ENCODE measurements around the gene SMAD9.

SMAD9 gene

GRCh38 chr13:36919833-36920615 is at the start of gene SMAD9:
Gene SMAD9, minus strand, starts transcription at chr13:36920238. Its CDS starts 40,549 bp downstream, at chr13:36879689.
- DNase-seq, result no peak

DNA sequence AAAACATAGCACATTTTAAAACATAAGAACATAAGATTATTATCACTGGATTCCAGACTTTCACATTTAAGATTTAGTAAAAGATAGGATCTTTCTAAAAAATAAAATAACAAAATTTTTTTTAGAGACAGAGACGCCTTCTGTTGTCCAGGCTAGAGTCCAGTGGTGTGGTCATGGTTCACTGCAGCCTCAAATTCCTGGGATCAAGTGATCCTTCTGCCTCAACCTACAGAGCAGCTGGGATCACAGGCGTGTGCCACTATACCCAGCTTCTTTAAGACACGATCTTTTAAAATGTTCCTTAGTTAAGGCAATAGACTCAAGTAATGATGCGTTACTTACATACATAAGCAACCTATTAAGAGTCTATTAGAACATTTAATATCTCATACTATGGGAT is 46.4 kb upstream of the SMAD9 start:
- no peak for DNase-seq

DNA sequence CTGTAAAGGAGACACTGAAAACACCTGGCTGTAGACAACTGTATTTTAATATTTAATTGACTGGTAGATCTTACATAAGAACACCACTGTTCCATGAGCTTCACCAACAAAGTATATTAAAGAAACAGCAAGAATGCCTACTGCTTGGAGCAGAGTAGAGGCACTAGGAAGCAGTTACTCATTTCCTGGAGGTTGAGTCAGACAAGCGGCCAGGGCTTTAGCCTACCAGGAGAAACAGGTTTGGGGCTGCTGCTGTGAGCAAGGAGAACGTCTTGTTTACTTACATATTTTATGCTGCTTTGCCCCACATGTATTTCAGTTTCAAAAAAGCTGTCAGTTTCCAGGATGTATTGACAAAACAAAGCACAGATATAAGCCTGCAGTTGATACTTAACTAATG is 45.7 kb upstream of the SMAD9 start:
- DNase-seq, result no peak

- no peak for DNase-seq
These were observed 39.5 kb upstream of the SMAD9 start for GRCh38 chr13:36959456-36960116.

DNA sequence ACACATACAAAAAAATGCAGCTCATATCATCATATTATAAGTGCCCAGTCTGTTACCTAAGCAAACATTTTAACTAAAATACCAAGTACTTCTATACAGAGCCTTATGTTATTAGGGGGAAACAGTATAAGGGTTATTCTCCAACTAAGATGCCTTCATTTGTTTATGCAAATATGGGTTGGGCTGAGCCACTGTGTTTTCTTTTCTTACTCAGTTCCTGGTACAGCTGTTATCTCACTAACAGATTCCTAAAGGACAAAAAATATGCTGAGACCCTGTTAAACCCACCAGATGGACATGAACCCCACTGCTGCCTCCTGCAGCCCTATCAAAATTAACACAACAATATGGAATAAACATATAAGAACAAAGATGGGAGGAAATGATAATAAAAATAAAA is 34.5 kb upstream of the SMAD9 start:
- no peak for DNase-seq

GRCh38 chr13:36950920-36951319 is 30.9 kb upstream of the SMAD9 start:
- DNase-seq, result no peak

- DNase-seq, result no peak
These were observed 30.3 kb upstream of the SMAD9 start for GRCh38 chr13:36950330-36950729.

GRCh38 chr13:36945078-36945477 is 25.0 kb upstream of the SMAD9 start:
- DNase-seq, result no peak

DNA sequence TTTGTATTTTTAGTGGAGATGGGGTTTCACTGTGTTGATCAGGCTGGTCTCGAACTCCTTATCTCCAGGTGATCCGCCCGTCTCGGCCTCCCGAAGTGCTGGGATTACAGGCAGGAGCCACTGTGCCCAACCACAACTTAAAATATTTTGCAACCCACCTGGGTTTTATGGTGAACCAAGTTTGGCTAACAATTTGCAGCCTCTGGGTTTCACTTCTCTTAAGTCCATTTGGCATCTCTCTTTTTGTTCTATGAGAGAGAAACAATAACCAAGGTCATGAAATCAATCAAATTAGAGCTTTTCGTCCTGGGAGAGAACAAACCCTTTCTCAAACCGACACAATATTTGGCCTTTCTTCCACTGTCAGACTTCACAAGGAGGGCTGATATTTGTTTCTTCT is 5.6 kb upstream of the SMAD9 start:
- DNase-seq, result no peak

DNA sequence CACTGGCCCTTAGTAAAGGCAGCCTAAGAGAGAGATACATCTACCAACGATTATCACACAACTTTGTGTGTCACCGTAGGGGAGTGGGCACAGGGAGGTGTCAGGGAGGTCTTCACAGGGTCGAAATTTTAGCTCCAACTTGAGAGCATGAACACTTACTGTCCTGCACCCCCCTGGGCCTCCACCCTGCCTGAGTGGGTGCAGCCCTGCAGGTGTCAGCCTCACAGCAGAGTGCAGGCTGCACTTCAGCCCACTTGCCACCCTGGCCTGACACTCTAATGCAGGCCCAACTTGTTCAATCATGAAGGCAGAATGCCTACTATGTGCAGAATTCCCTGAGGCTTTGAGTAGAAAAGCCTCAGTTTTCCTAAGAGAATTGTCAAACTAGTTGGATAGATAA is 4.0 kb upstream of the SMAD9 start:
- no peak for DNase-seq

DNA sequence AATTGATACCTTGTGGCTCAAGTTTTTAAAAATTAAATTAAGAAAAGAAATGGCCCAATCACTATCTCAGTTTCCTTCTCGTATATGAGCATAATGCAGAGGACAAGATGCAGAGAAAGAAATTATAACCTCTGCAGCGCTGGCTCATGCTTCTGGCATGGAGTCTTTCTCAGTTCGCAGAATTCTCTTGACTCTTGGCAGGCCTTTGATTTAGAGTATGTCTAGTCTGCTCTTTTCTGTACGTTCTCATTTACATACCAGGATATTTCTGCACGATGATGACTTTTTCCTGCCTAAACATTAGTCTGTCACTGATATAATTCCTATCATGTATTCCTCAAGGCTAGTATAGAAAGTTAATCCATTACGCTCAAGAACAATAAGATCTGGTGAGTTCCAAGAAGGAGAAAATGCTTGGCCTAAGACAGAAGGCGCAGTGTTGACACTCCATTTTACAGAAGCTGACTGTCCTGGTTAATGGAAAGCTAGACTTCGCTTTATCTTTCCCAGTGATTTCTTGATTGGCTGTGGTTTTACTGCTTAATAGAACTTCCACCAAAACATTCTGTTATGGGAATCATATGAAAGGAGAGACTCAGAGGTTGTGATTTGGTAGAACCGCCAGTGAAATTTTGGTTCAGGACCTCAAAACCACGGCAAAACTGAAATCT is 1.7 kb upstream of the SMAD9 start:
- no peak for DNase-seq

DNA sequence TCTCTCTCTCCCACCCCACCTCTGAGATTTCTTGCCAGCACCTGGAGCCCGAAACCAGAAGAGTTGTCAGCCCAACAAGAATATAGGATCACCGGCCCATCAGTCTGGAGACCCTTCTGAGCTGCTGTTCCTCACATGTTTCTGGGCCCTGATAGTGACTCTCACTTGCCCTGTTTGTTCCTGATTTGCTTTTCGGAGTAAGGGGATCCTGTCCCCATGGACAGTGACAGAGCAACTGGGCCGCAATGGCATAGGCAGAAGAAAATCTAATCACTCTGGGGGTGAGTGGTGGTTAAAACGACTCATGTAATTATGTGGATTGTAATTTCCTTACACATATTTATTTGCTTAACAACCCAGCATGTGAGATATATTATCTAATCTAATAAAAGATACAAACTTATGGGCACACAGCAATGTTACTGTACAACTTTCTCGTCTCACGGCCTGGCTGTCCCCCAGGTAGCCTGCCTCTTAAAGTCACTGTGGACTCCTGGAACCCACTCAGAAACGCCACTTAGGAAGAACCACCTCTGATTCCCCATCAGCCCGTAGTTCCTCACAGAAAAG is 663 bp upstream of the SMAD9 start:
- no peak for DNase-seq

DNA sequence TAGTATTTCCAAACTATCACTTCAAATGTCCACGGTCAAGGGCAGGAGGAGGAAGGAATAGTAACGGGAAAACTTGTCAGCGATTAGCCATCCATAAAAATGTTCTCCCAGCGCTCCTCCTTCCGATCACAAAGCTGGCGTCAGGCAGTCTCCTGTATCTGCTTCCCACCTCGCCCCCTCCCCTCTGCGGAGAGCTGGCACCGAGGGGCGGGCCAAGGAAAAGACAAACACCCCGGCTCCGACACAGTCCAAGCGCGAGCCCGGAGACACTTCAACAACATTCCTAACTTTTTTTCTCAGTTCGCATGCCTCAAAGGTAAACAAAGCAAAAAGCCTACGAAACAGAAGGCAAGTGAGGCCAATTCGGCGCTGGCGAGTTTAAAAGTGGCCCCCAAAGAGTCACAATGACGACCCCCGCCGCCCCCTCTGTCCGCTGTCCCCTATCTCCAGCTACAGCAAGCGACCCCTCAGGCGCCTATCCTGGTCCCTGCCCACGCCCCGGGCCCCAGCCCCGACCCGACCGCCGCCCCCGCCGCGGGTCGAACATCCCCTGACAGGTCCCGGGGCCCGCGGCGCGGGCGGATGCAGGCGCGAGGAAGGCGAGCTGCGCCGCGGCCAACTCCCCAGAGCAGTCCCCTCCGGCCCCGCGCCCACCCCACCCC is 736 bp downstream of the SMAD9 start:
- DNase-seq, result no peak

DNA sequence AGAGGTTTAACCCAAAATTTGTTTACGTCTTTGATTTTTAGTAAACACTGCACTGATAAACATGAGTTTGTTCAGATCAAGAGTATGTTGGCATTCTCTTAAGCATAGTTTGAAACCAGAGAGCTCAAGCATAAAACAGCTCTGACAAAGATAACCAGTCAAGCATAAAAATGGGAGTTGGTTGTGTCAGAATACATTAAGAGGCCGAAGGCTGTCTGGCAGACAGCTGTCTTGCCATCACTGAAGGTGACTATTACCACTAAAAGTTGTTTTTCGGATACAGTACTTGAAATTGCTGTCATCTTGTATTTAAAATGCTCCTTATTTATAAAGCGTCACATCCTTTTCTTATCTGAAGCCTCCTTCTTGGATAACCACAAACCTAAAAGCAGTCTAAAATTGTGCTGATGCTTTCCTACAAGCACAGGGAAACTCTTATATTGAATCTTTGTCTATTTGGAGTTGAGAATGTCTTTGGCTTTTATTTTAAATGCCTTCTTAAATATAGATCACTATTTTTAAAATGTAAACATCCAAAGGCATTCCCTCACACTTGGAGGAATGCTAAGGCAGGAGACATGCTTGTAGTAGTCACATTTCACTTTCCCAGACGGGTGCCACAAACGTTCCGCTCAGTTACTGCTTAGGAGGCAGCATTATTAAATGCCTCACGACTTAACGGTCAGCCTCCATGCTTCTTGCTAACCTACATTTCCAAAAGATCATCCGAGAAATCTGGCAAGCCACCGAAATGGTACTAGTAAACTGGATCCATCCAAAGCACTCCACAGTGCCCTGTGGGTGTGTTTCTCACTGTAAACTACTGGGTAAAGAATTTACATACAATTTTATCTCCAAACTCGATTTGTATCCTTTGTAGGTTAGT is 1.5 kb downstream of the SMAD9 start:
- no peak for DNase-seq

DNA sequence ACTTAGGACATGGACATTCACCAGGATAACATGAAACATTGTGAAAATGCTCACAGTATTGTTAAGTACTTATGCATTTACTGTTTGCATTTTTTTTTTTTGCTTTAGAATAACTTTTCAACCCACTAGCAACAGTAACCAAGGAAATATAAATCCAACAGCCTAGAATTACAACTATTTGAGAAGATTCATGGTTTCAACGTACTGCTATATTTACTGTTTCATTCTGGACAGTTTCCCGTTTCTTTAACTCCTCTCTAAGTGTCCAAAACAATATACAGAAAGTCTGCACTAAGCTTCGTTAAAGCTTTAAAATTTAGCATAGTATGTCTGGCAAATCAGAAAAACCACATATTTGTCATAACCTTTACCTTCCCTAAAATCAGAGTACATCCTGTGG is 2.7 kb downstream of the SMAD9 start:
- DNase-seq, result no peak

DNA sequence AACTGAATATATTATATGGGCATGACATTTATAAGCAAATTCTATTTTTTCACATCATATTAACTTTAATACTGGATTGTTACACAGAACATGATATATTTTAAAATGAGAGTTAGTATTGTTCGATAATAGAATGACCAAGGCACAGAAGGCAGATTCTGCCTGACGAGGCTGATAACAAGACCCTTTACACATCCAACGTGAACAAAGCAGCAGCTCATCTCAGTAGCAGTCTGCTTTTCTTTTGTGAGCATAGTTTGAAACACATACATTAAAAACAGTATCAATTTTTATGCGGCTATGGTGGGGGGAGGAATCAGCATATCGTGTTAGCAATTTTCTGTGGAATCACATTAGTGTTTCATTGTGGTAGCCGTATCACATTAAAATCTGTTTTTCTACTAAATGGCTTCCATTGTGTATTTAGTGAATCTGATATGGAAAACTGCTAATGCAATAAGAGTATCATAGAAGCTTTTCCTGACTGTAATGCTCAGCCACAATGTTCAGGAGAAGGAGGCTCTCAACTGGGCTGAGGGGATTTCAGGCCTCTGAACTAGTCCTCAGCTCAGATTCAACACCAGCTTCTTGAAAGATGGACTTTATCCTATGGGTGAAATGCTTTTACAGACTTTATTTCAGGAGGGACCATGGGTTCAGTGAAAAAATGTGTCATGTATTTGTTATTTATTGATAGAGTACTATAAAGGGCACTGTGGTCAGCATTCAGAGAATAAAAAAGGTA is 4.0 kb downstream of the SMAD9 start:
- no peak for DNase-seq

GRCh38 chr13:36915106-36915505 is 4.9 kb downstream of the SMAD9 start:
- no peak for DNase-seq

DNA sequence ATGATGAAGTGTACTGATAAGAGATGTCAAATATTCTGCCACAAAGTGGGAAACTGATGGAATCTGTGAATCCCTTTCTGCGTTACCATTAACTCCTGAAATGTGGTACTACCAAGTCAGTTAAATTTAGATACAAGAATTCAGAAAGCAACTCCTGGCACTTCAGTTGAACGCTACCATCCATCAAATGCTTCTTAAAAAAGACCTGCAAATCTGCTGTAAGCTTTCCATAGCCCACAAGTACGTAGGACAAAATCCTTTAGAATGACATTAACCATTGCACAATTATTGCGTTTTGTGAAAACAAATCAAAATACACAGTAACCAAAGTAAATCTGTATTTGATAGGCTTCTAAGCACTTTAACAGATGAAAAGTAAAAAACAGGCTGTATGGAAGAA is 5.4 kb downstream of the SMAD9 start:
- DNase-seq, result no peak

- DNase-seq, result no peak
These were observed 6.6 kb downstream of the SMAD9 start for GRCh38 chr13:36913463-36913862.

DNA sequence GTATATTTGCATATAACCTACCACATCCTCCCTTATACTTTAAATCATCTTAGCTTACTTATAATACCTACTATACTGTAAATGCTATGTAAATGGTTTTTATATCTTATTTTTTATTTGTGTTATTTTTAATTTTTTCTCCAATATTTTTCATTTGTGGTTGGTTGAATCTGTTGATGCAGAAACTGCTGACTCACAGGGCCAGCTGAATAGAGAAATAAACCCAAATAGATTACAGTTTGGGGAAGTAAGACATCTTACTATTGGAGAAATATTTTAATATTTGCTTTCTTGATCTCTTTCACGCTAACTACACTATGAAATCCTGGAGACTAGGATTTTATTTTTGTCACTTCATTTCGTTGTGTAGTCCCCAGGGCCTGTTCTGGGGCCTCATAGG is 7.1 kb downstream of the SMAD9 start:
- no peak for DNase-seq

DNA sequence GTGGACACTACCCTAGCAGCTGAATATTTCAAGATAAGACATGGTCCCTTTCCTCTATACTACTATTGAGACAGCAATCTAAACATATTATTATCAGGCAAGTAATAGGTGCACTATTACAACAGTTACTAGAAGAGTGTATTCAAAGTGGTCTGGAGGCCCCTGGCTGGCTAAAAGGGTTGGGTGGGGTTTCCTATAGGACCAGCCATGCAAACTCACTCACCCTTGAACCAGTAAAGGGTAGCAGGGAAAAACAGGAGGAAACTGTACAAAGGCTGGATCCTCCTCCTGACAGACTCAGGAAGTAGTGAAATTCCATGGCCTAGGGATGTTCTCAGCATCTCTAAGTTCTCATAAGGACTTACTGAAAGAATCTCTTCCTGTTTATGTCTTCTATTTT is 7.7 kb downstream of the SMAD9 start:
- no peak for DNase-seq

All from activated CD8-positive, alpha-beta memory T cell treated with anti-CD3 and anti-CD28 coated beads, Interleukin-2, amount 50 U/mL, for 4 hours (primary cell).